ENCODE results near the gene HOMEZ.
"Not testable (repeated sequence)": the region's sequence is repeated elsewhere in the genome, so short reads cannot be mapped to it uniquely, and the experiment has no call there.

Gene HOMEZ

DNA sequence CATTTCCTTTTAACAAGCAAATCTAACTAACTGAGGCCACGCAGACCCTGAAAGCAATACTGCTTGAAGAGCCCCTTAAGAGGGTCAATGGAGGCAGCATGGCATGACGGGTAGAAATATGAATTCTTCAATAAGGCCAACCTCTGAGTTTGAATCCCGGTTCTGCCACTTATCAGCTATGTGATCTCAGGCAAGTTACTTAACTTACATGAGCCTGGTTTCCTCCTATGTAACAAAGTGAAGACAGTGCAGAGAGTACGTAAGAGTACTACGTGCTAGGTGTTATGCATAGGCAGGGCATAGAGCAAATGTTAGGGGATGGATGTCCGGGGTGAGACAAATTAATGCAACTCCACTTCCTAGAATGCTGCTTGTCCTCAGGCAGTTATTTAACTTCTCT is 4.7 kb downstream of the HOMEZ start:
- no peak for DNase-seq

- DNase-seq, result not testable (repeated sequence)
Observed at GRCh38 chr14:23277928-23278327, 8.0 kb downstream of the HOMEZ start.

GRCh38 chr14:23277189-23277588 is 8.7 kb downstream of the HOMEZ start:
- DNase-seq, result no peak

- DNase-seq, result no peak
Observed at GRCh38 chr14:23275412-23275811, 10.5 kb downstream of the HOMEZ start.

DNA sequence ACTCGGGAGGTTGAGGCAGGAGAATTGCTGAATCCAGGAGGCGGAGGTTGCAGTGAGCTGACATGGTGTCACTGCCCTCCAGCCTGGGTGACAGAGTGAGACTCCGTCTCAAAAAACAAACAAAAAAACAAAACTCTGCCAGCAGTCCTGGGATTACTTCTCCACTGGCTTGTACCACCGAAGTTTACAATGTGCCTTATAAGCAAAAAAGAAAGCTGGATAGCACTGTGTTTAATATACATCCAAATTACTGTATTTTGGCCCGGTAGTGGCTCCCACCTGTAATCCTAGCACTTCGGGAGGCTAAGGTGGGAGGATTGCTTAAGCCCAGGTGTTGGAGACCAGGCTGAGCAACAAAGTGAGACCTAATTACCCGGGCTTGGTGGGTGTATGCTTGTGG is 16.7 kb downstream of the HOMEZ start:
- DNase-seq, result no peak

DNA sequence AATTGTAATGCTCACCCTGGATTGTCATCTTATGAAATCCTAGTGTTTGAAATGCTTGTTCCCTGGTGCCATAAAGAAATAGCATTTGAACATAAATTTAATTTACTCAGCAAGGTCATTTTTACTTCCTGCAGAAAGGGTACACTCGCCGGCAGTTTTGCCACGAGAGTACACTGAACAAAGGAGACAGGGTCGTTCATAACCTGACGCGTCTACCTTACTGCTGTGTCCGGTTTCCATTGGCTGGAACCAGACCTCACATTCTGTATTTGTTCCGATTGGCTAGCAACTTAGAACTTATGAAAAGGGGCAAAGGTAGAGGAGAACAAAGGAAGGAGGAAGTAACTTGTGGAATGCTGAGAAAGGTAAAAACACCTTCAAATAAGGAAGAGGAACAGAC is 25.1 kb downstream of the HOMEZ start:
- not testable (repeated sequence) for DNase-seq

- DNase-seq, result no peak
Observed at GRCh38 chr14:23259426-23259825, 26.5 kb downstream of the HOMEZ start.

GRCh38 chr14:23258256-23258655 is 27.7 kb downstream of the HOMEZ start:
- no peak for DNase-seq

DNA sequence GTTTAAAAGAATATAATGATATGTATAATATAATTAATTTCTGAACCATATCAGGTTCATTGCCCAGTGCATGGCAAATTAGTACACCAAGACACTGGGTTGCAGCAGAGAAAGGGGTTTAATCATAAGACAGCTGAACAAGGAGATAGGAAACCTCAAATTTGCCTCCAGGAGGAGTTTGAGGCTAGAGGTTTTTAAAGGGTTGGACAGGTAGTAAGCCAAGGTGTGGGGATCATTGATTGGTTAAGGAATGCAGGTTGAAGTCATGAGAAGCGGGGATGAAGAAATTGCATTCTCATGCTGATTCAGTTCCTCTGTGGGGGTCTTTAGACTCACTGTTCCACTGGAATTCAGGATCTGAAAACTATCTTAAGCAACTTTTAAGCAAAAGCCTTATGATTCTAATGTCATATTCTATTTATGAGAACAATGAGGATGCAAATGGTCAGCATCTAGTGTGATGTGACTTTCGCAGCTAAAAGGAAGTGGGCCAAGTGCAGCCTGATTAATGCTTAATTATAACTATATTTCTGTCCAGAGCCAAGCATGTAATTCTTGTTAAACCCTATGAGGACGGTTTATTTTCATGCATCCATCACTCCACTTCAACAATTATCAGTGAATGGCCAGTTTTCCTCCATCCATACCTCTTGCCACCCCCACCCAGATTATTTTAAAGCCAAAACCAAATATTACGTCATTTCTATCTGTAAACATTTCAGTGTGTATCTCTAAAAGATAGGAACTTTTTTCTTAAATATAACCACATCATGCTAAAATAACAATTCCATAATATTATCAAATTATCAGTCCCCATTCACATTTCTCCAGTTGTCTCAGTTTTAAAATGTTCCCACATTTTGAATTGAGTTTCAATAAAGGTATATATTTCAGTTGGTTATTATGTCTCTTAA is 33.3 kb downstream of the HOMEZ start:
- no peak for DNase-seq

- DNase-seq, result no peak
Observed at GRCh38 chr14:23252006-23252405, 33.9 kb downstream of the HOMEZ start.

DNA sequence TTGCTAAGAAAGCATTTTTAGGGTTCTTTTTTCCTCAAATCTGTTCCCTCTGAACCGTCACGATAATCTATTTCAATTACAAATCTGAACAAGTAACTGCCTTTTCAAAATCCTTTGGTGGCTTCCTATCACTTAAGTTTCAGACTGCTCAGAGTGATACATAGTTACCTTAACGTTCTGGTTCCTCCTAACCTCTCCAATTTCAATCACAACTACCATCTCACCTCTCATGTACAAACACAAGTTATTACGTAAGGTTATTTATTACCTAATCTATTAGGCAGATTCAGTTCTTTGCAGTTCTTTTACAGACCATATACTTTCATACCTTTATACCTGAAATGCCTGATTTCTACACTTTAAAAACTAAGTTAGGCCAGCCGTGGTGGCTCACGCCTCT is 36.1 kb downstream of the HOMEZ start:
- DNase-seq, result no peak

- no peak for DNase-seq
Observed at GRCh38 chr14:23248601-23249000, 37.3 kb downstream of the HOMEZ start.

DNA sequence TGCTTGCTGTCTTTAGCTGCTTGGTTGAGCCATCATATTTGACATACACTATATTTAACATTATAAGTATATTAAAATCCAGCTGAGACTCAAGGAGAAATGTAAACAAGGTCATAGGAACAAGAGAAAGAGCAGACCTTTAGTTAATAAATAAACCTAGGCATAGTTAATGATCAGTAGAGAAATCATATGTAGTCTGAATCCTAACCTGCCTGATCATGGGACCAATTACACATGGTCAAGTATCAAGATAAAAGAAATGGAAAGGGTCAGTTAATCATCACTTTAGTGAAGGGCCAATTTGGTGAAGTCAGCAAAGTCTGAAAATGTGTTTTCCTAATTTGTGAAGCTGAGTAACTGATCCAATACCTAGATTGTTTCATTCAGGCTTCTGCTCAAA is 40.6 kb downstream of the HOMEZ start:
- no peak for DNase-seq

DNA sequence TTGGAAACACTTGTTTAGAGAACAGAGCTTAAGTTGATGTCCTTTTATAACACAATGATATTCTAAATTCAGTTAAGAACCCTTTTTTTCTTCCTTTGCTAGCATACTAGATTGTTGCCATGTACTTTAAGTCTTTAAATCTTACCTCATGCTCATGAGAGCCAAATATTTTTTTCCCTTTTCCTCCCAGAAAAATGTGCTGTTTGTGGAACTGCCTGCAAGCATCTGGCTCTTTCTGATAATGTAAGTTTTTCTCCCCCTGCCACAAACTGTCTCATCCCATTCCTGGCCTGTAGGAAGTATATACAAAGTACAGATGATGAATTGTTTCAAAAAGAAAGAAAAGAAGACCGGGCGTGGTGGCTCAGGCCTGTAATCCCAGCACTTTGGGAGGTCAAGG is 42.9 kb downstream of the HOMEZ start:
- DNase-seq, result no peak

GRCh38 chr14:23242076-23242475 is 43.9 kb downstream of the HOMEZ start:
- DNase-seq, result no peak

- not testable (repeated sequence) for DNase-seq
Observed at GRCh38 chr14:23241061-23241715, 44.7 kb downstream of the HOMEZ start.

DNA sequence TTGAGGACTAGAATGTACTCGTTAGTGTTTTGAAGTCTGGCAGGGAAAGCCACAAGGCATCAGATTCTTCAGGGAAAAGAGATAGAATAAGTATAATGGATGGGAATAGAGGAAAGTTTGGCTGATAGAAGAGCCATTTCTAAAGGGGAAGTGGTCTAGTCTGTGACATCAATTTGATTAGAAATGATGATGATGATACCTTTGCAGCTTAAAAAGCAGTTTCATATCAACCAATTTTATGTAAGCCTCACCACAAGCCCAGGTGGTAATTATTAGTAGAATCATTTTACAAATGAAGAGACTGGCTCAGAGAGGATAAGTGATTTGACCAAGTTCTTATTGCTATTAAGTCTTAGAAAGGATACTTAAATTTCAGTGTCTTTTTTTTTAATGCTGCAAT is 45.3 kb downstream of the HOMEZ start:
- no peak for DNase-seq

GRCh38 chr14:23237772-23238594 is 47.9 kb downstream of the HOMEZ start, which contains the start of gene RNF212B:
Gene RNF212B (plus strand): TSS chr14:23237936. CDS start chr14:23240346, 2,410 bp downstream.
- peak; percentile 42 to 75 (median 62) for DNase-seq

DNA sequence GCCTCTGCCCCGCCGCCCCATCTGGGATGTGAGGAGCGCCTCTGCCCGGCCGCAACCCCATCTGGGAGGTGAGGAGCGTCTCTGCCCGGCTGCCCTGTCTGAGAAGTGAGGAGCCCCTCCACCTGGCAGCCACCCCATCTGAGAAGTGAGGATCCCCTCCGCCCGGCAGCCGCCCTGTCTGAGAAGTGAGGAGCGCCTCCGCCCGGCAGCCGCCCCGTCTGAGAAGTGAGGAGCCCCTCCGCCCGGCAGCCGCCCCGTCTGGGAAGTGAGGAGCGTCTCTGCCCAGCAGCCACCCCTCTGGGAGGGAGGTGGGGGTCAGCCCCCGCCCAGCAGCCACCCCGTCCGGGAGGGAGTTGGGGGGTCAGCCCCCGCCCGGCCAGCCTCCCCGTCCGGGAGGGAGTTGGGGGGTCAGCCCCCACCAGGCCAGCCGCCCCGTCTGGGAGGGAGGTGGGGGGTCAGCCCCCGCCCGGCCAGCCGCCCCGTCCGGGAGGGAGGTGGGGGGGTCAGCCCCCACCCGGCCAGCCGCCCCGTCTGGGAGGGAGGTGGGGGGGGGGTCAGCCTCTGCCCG is 53.6 kb downstream of the HOMEZ start:
- not testable (repeated sequence) for DNase-seq

- DNase-seq, result no peak
Observed at GRCh38 chr14:23228812-23229211, 57.1 kb downstream of the HOMEZ start.

DNA sequence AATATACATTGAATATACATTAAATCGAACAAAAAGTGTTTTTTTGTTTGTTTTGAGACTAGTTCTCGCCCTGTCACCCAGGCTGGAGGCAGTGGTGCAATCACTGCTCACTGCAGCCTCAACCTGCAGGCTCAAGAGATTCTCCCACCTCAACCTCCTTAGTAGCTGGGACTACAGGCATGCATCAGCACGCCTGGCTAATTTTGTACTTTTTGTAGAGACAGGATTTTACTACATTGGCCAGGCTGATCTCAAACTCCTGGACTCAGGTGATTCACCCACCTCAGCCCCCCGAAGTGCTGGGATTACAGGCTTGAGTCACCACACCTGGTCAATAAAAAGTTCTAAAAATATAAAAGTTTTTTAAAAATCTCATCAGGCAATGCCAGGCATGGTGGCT is 58.4 kb downstream of the HOMEZ start:
- no peak for DNase-seq

DNA sequence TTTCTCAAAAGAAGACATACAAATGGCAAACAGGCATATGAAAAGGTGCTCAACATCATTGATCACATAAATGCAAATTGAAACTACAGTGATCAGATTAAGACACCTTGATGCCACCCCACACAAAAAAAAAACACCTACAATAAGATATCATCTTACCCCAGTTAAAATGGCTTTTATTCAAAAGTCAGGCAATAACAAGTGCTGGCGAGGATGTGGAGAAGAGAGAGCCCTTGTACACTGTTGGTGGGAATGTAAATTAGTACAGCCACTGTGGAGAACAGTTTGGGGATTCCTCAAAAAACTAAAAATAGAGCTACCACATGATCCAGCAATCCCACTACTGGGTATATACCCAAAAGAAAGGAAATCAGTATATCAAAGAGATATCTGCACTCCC is 61.0 kb downstream of the HOMEZ start:
- not testable (repeated sequence) for DNase-seq

Data from activated naive CD4-positive, alpha-beta T cell (primary cell).